Right forelimb (tissue), 1 donor: Measurements from ENCODE around the gene DYRK2.
"Not testable (repeated sequence)": the region's sequence is repeated elsewhere in the genome, so short reads cannot be mapped to it uniquely, and the experiment has no call there.

Experiments
- DNase-seq: peaks from one replicate; pipeline ENCODE4 v3.0.0-alpha.2; 2018

Gene DYRK2

GRCh38 chr12:67672507-67672906 is 24.0 kb downstream of the DYRK2 start:
- not testable (repeated sequence) for DNase-seq

DNA sequence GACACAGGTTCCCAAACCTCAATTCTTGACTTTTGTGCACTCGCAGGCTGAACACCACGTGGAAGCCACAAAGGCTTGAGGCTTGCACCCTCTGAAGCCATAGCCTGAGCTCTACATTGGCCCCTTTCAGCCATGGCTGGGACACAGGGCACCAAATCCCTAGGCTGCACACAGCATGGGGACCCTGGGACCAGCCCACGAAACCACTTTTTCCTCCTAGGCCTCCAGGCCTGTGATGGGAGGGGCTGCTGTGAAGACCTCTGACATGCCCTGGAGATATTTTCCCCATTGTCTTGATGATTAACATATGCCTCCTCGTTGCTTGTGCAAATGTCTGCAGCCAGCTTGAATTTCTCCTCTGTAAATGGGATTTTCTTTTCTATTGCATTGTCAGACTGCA is 25.0 kb downstream of the DYRK2 start:
- DNase-seq, result not testable (repeated sequence)

DNA sequence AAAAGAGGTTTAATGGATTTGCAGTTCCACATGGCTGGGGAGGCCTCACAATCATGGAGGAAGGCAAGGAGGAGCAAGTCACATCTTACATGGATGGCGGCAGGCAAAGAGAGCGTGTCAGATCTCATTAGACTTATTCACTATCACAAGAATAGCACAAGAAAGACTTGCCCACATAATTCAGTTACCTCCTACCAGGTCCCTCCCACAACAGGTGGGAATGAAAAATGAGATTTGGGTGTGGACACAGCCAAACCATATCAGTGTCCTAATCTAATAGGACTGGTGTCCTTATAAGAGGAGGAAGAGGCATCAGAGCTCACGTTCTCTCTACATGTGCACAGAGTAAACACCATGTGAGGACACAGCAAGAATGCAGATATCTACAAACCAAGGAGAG is 25.9 kb downstream of the DYRK2 start:
- no peak for DNase-seq

- no peak for DNase-seq
Measured at GRCh38 chr12:67676624-67677023, 28.1 kb downstream of the DYRK2 start.

- DNase-seq, result no peak
Measured at GRCh38 chr12:67677166-67677565, 28.6 kb downstream of the DYRK2 start.

DNA sequence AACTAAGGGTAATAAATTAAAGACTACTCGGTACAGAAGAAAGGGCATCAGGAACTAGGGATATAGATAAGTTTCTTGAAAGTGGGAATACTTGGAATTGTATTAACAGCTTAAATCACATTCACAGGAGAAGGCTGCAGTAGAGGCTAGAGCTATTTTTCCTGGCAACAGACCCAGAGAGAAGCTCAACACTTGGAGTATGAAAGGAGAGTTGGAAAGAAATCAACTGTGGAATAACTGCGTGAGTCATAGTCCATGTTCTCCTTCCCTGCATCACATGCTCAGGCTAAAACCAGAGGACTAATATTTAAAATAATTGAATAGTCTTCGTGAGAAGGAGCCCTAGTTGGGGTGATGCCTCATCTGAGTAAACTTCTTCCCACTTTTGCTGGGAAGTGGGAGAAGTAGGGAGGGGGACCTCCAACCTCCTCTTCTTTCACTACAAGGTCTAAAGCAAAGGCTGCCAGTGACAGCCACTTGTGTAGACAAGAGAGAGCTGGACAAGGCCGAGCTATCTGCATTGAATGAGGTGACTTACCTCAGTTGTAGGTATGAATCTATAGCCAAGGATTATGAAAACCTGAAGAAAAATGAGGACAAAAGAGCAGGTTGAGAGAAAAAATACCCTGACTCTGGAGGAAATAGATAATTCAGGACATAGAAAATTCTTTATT is 32.7 kb downstream of the DYRK2 start:
- no peak for DNase-seq

DNA sequence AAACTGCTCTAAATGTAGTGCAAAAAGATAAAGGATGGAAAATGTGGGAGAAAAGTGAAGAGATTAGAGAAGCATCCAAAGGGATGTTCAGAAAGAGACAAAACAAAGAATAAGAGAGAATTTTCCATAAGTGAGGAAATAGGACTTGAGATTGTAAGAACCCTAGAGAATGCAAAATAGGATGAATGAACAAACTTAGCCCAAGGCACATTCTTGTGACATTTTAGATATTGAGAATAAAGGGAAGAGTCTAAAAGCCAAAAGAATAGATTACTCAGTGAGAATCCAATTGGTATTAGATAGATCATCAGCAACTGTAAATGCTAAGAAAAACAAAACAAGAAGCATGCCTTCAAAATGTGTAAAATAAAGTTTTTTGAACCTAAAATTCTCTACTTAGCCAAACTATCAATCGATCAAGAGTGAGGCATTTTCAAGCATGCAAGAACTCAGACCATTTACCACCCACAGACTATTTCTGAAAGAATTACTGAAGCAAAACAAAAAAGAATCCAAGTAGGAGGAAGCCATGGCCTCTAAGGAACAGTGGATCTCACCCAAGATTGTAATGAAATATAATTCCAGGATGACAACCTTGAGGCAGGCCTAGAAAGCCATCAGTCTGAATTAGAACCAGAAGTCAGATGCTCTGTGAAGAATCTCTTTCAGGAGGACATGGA is 33.5 kb downstream of the DYRK2 start:
- DNase-seq, result no peak

DNA sequence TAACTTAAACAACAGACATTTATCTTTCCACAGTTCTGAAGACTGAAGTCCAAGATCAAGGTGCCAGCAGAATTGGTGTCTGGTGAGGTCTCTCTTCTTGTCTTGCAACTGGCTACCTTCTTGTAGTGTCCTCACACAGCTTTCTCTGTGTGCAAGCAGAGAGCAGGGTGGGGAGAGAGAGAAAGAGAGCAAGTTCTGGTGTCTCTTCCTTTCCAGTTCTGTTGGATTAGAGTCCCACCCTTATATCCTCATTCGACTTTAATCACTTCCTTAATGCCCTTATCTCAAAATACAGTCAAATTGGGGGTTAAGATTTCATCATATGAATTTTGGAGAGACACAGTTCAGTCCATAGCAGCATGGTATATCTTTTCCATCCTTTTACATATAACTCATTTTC is 40.8 kb downstream of the DYRK2 start:
- no peak for DNase-seq

DNA sequence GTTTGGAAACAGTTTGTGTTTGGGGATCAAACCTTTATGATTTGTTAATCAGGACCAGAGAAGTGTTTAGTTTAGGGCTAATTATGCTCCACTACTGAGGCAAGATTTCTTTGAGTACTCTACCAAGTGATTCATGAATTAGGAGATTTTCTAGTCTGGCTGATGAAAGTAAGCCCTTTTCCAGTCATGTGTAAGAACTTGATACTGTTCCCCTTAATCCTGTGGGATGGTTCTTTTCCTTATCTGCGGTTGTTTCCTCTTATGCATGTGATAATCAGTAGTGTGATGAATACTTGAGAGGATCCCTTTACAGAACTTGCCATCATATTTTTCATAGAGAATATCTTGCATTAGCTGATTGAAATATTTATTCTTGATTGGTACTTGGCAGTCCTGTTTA is 42.1 kb downstream of the DYRK2 start:
- DNase-seq, result no peak

DNA sequence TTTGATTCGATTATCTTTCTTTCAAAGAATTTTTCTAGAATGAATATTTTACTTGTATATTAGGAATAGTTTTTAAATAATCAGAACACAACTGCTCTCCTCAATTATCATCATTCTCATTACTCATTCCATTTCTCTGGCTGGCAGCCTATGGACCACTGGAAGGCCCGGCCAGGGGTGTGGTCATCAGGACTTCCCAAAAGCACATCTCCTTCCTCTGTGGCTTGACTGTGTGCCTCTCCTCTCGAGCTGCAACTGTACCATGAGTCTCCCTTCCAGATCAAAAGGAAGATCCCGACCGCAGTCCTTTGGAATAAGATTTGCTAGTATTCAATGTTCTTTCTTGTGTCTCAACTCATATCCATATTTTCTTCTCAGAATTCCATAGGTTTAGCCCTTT is 42.7 kb downstream of the DYRK2 start:
- no peak for DNase-seq

GRCh38 chr12:67692135-67692534 is 43.6 kb downstream of the DYRK2 start:
- no peak for DNase-seq

- DNase-seq, result no peak
Measured at GRCh38 chr12:67692966-67693365, 44.4 kb downstream of the DYRK2 start.

DNA sequence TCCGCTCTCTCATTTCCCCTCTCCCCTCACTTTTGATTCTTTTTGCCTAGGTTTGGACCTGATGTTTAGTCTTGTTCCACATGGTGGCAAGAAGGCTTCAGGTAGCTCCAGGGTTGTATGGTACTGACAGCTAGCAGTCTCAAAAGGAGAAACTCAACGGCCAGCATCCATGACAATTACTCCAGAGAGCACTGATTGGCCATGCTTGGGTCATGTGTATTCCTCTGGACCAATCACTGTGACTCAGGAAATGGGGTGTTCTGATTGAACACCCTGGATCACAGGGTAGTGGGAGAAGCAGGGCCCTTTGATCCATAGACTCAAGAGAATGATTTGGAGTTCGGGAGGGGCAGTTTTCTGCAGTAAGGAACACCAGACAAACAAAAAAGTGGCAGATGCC is 45.3 kb downstream of the DYRK2 start:
- no peak for DNase-seq

- no peak for DNase-seq
Measured at GRCh38 chr12:67694306-67694900, 45.9 kb downstream of the DYRK2 start.

DNA sequence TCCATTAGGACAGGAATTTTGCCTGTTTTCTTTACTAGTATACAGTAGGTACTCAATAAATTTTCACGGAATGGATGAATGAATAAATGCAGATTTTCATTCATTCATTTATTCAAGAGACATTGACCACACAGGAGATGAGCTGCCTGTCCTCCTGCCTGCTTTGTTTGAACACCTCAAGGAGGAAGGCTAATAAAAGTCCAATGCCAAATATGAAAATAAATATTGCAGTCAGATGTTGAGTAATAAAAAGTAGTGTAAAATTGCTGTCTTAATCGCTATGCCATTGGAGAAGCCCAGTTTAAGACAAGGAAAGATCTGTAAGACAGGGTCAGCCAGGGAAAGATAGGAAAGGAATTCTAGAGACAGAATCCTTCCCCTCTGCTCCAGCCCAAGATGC is 47.4 kb downstream of the DYRK2 start:
- no peak for DNase-seq

- DNase-seq, result no peak
Measured at GRCh38 chr12:67697443-67697842, 48.9 kb downstream of the DYRK2 start.

- no peak for DNase-seq
Measured at GRCh38 chr12:67697967-67698366, 49.4 kb downstream of the DYRK2 start.

- DNase-seq, result no peak
Measured at GRCh38 chr12:67698672-67699581, 50.4 kb downstream of the DYRK2 start.

- DNase-seq, result no peak
Measured at GRCh38 chr12:67701121-67701520, 52.6 kb downstream of the DYRK2 start.

GRCh38 chr12:67702136-67702535 is 53.6 kb downstream of the DYRK2 start:
- no peak for DNase-seq

DNA sequence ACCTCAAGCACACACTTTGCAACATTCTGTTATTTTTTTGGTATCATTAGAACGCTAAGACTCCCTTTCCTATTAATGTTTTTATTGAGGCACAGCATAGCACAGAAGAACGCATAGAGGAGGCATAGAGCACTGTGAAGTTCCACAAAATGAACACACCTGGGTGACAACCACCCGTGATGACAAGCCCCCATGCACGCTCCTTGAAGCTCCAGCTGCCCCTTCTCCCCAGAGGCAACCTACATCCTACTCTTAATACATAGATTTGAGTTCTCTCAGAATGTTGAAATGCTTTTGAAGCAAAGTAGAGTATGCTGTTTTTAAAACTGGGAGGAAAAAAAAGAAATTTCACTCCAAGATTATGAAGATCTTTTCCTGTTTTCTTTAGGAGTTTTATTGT is 55.5 kb downstream of the DYRK2 start:
- no peak for DNase-seq

DNA sequence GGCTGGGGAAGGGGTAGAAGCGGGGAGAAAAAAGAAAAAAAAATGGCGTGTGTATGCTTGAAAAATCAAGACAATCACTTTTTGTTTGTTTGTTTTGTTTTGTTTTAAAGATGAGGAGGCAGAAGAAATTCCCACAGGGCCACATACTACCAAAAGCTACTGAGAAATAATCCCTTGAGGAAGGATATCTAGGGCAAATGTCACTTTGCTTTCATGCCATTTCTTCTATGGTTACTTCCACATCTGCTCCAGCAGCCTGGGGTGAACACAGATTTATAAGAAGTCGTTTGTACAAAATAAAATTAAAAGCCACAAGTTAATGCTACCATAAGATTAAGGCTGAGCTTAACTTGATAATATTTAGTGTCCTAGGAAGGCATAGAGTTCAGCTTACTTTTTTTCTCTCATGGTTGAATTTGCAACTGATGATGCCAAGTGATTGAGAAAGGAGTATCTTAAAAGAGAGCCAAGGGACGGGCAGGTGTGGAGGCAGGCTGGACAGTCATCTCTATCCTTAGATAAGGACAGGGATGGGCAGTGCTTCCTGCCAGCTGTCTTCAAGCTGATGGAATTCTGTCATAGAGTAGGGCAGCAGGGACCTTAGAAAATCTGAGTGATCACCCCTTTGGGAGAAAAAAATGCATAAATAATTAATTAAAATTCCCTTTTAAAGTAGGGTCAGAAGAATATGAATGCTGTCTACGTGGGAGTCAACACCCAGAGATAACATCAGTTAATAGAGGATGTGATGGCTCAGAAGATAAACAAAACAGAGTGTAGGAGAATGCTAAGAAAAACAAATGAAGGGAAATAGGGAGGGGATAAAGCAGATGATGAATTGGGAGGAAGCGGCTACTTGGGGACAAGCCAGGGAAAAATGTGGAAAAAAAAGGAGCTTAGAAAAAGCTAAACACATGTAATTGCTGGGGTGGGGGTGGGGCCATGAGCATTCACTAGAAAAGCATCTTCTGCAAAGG is 57.1 kb downstream of the DYRK2 start:
- DNase-seq, result no peak
